IMR-90 (cell line): ENCODE measurements around the gene TMEM74B. TPM values are rescaled to one million over a fixed set of nuclear protein-coding genes. Genes with fewer than 3 reads are reported as not detected.

ENCODE experiments used
- ATAC-seq: fragments of 200-7000 bp; cut with Tn5 transposase; 2 replicates; pipeline ENCODE4 v1.9.1; 2020; ENCODE audit warnings: low read depth, mild to moderate bottlenecking, moderate library complexity
- BruUV-seq: library from RNA; stranded (reverse); fragments of 400-500 nt; replicated peaks from 2 replicates; lab custom pipeline; 2021; lab: Mats Ljungman, UMichigan
- CTCF ChIA-PET: fragments of 300-600 bp; formaldehyde crosslinking; extraction: SDS; loops from one replicate; lab custom pipeline; 2021; ENCODE audit warnings: antibody characterized with exemption; lab: Yijun Ruan, JAX
- POLR2A ChIA-PET: fragments of 300-600 bp; sonication (Branson Sonifier 250); formaldehyde crosslinking; loops from one replicate; lab custom pipeline; 2022; ENCODE audit warnings: antibody characterized with exemption; ENCODE audit not compliant: unreplicated experiment; lab: Charles Lee
- DNase-seq: peaks from one replicate; pipeline ENCODE4 v3.0.0; 2013
- H2AFZ ChIP-seq: replicated peaks from 2 replicates; pipeline ENCODE3; 2013; ENCODE audit warnings: low read length, mild to moderate bottlenecking; ENCODE audit not compliant: poor library complexity
- H2AK5ac ChIP-seq: 2 replicates; pipeline ENCODE4 v1.6.1; 2013; ENCODE audit warnings: low read depth, low read length, inconsistent platforms
- H2AK9ac ChIP-seq: replicated peaks from 2 replicates; pipeline ENCODE3; 2013; ENCODE audit warnings: mild to moderate bottlenecking, low read depth, low read length, moderate library complexity; ENCODE audit not compliant: poor library complexity
- H2BK120ac ChIP-seq: 2 replicates; pipeline ENCODE4 v1.6.1; 2013; ENCODE audit warnings: low read depth, low read length, inconsistent platforms
- H2BK15ac ChIP-seq: 3 replicates; pipeline ENCODE4 v1.6.1; 2013; ENCODE audit warnings: low read depth, low read length, inconsistent platforms
- H2BK20ac ChIP-seq: 2 replicates; pipeline ENCODE4 v1.6.1; 2013; ENCODE audit warnings: low read depth, mild to moderate bottlenecking, inconsistent platforms, low read length, moderate library complexity
- H2BK5ac ChIP-seq: 2 replicates; pipeline ENCODE4 v1.6.1; 2013; ENCODE audit warnings: mild to moderate bottlenecking, low read depth, low read length, inconsistent platforms; ENCODE audit not compliant: poor library complexity, severe bottlenecking
- H3K14ac ChIP-seq: replicated peaks from 2 replicates; pipeline ENCODE4 v1.6.1; 2013; ENCODE audit warnings: low read depth, low read length, inconsistent platforms
- H3K18ac ChIP-seq: 2 replicates; pipeline ENCODE4 v1.6.1; 2013; ENCODE audit warnings: low read depth, low read length, control low read depth
- H3K23ac ChIP-seq: 2 replicates; pipeline ENCODE4 v1.6.1; 2013; ENCODE audit warnings: low read depth, low read length, inconsistent platforms
- H3K27ac ChIP-seq: 2 replicates; pipeline ENCODE4 v1.5.1; 2013; ENCODE audit warnings: mild to moderate bottlenecking, control low read depth, low read length; ENCODE audit not compliant: insufficient read depth
- H3K27me3 ChIP-seq: 2 replicates; pipeline ENCODE4 v1.6.1; 2013; ENCODE audit warnings: low read length; ENCODE audit not compliant: control insufficient read depth, insufficient read depth
- H3K36me3 ChIP-seq: 2 replicates; pipeline ENCODE4 v1.6.1; 2013; ENCODE audit warnings: low read length, mixed read lengths; ENCODE audit not compliant: control insufficient read depth, insufficient read depth
- H3K4ac ChIP-seq: 2 replicates; pipeline ENCODE4 v1.6.1; 2013; ENCODE audit warnings: low read depth, low read length, inconsistent platforms
- H3K4me1 ChIP-seq: 2 replicates; pipeline ENCODE4 v1.6.1; 2013; ENCODE audit warnings: low read length, mixed read lengths; ENCODE audit not compliant: control insufficient read depth, insufficient read depth
- H3K4me2 ChIP-seq: 2 replicates; pipeline ENCODE4 v1.6.1; 2013; ENCODE audit warnings: low read depth, mild to moderate bottlenecking, control low read depth, low read length, moderate library complexity
- H3K4me3 ChIP-seq: 2 replicates; pipeline ENCODE4 v1.5.1; 2013; ENCODE audit warnings: low read depth, mild to moderate bottlenecking, control low read depth, low read length, moderate library complexity; ENCODE audit not compliant: insufficient read depth
- H3K56ac ChIP-seq: 2 replicates; pipeline ENCODE4 v1.6.1; 2013; ENCODE audit warnings: low read length, inconsistent platforms; ENCODE audit not compliant: insufficient read depth; ENCODE audit errors: extremely low read depth
- H3K79me1 ChIP-seq, 2 experiments: 2 replicates each; pipeline ENCODE4 v1.6.1; 2013; ENCODE audit warnings: low read length in 2 of 2, inconsistent platforms in 1 of 2, low read depth in 1 of 2
- H3K9ac ChIP-seq: 2 replicates; pipeline ENCODE4 v1.6.1; 2013; ENCODE audit warnings: low read depth, low read length, control low read depth
- H3K9me1 ChIP-seq: 2 replicates; pipeline ENCODE4 v1.6.1; 2013; ENCODE audit warnings: low read length, inconsistent platforms; ENCODE audit not compliant: insufficient read depth
- H3K9me3 ChIP-seq: 2 replicates; pipeline ENCODE4 v1.6.1; 2013; ENCODE audit warnings: low read length; ENCODE audit not compliant: control insufficient read depth, insufficient read depth
- H4K20me1 ChIP-seq: 2 replicates; pipeline ENCODE4 v1.6.1; 2013; ENCODE audit warnings: low read length, inconsistent platforms; ENCODE audit not compliant: insufficient read depth
- H4K5ac ChIP-seq: 2 replicates; pipeline ENCODE4 v1.6.1; 2013; ENCODE audit warnings: mild to moderate bottlenecking, low read depth, low read length, control low read depth
- H4K8ac ChIP-seq, 2 experiments: 2 replicates each; pipeline ENCODE4 v1.6.1; 2013; ENCODE audit warnings: low read depth in 2 of 2, low read length in 2 of 2, control low read depth in 1 of 2, inconsistent platforms in 1 of 2
- H4K91ac ChIP-seq: 2 replicates; pipeline ENCODE4 v1.6.1; 2013; ENCODE audit warnings: low read depth, low read length, inconsistent platforms; ENCODE audit not compliant: insufficient read depth
- BHLHE40 ChIP-seq: fragments of 150-350 bp; IDR thresholded peaks from 2 replicates; pipeline ENCODE4 v1.6.1; 2016; ENCODE audit warnings: mild to moderate bottlenecking, low read depth, low read length
- FOS ChIP-seq: fragments of 150-350 bp; IDR thresholded peaks from 2 replicates; pipeline ENCODE4 v1.6.1; 2016; ENCODE audit warnings: low read depth, low read length
- MAFK ChIP-seq: IDR thresholded peaks from 2 replicates; pipeline ENCODE4 v1.6.1; 2012; ENCODE audit warnings: low read depth, low read length, improper control_type of control experiment
- MAZ ChIP-seq: IDR thresholded peaks from 2 replicates; pipeline ENCODE4 v1.6.1; 2012; ENCODE audit warnings: low read depth, mild to moderate bottlenecking, low read length, improper control_type of control experiment, moderate library complexity, borderline replicate concordance
- MXI1 ChIP-seq: IDR thresholded peaks from 2 replicates; pipeline ENCODE4 v1.6.1; 2012; ENCODE audit warnings: low read depth, mild to moderate bottlenecking, low read length, moderate library complexity, borderline replicate concordance
- NFE2L2 ChIP-seq: fragments of 150-350 bp; IDR thresholded peaks from 2 replicates; pipeline ENCODE4 v1.6.1; 2016; ENCODE audit warnings: low read depth, mild to moderate bottlenecking, low read length
- POLR2A ChIP-seq: IDR thresholded peaks from 2 replicates; pipeline ENCODE4 v1.6.1; 2012; ENCODE audit warnings: mild to moderate bottlenecking, low read depth, low read length
- RAD21 ChIP-seq: IDR thresholded peaks from 2 replicates; pipeline ENCODE4 v1.6.1; 2012; ENCODE audit warnings: low read length, improper control_type of control experiment
- RCOR1 ChIP-seq: IDR thresholded peaks from 2 replicates; pipeline ENCODE4 v1.6.1; 2012; ENCODE audit warnings: mild to moderate bottlenecking, low read length, improper control_type of control experiment; ENCODE audit not compliant: insufficient replicate concordance
- RFX5 ChIP-seq: IDR thresholded peaks from 2 replicates; pipeline ENCODE4 v1.8.0; 2012; ENCODE audit warnings: low read depth, mild to moderate bottlenecking, low read length, moderate library complexity
- SMC3 ChIP-seq: fragments of 150-350 bp; IDR thresholded peaks from 2 replicates; pipeline ENCODE4 v1.6.1; 2016; ENCODE audit warnings: low read depth, mild to moderate bottlenecking, antibody characterized with exemption, low read length, moderate library complexity
- WGBS, 2 experiments: methylation state at CpG; one replicate each; pipeline versions ENCODE4 v1.1.5 to v1.1.7; 2013; ENCODE audit warnings: missing lambda C conversion rate in 2 of 2; ENCODE audit not compliant: insufficient read length in 1 of 2; ENCODE audit errors: extremely low coverage in 2 of 2; 5-methylcytosine and 5-hydroxymethylcytosine counted together
- dilution Hi-C: fragments of 300-500 bp; cut with HindIII; formaldehyde crosslinking; loops from one replicate; pipeline ENCODE4 v1.14.3; 2018; ENCODE audit warnings: low sequenced_read_pairs; ENCODE audit not compliant: unreplicated experiment
- in situ Hi-C: fragments of 300-500 bp; cut with MboI; formaldehyde crosslinking; loops from 3 replicates; pipeline ENCODE4 v1.14.3; 2019; ENCODE audit warnings: low sequenced_read_pairs, inconsistent platforms, mixed read lengths
- intact Hi-C: fragments of 100-400 bp; cut with micrococcal nuclease; formaldehyde crosslinking; loops from 2 replicates; pipeline ENCODE4 v1.10.0; 2022
- polyA plus RNA-seq, 3 experiments: library from polyadenylated mRNA; depleted of rRNA; stranded (reverse); fragments of >200 nt; gene quantifications; 2 replicates each; pipeline ENCODE4 v1.2.3, GENCODE V29; 2012; ENCODE audit warnings: low replicate concordance in 1 of 3
- total RNA-seq: library from RNA; depleted of rRNA; stranded (reverse); fragments of >200 nt; gene quantifications from 2 replicates; pipeline ENCODE4 v1.2.3, GENCODE V29; 2012
- TF ChIP-seq, protein P1 (sequence below): fragments of 150-350 bp; IDR thresholded peaks from 2 replicates; pipeline ENCODE4 v1.6.1; 2016; ENCODE audit warnings: low read depth, mild to moderate bottlenecking, low read length, moderate library complexity, borderline replicate concordance
- TF ChIP-seq, protein P2 (sequence below): conservative IDR thresholded peaks from 2 replicates; pipeline ENCODE4 v1.5.1; 2012; ENCODE audit warnings: mild to moderate bottlenecking, low read depth, low read length, improper control_type of control experiment
- TF ChIP-seq, protein P3 (sequence below): fragments of 150-350 bp; IDR thresholded peaks from 2 replicates; pipeline ENCODE4 v1.6.1; 2017; ENCODE audit warnings: mild to moderate bottlenecking, antibody characterized with exemption, low read length, low read depth

The TMEM74B gene
- total and polyA plus RNA-seq, 2 of the 4 experiments (the other 2 are of a cell fraction) = 0.03 TPM; not detected in 1

DNA sequence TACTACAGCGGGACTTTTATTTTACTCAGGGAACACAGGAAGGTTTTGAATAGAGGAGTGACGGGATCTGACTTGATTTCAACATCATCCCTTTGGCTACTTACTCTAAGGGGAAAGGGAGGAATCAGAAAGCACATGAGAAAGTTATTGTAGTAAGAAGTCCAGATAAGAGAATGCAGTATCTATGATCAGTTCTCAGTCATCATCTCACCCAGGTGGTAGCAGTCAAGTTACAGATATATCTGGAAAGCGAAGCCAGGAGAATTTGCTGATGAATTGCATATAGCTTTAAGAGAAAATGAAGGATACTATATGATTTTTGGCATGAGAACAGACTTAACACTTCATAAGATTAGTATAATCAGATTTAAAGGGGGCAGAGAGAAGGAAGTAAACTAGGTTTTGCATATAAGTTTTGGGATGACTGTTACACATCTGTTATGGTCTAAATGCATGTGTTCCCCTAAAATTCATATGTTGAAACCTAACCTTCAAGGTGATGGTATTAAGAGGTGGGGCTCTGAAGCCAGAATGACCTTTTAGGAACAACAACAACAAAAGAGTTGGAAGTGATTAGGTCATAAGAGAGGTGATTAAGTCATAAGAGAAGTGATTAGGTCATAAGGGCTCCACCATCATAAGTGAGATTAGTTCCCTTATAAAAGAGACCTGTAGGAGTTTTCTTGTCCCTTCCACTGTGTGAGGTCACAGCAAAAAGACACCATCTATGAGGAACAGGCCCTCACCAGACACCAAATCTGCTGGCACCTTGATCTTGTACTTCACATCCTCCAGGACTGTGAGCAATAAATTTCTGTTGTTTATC is 47.7 kb upstream of the TMEM74B start:
- H3K4me2 ChIP-seq = no peak overlapping the region
- BruUV-seq = no TSS peak
- no peak for ATAC-seq

More for the DNA sequence above, 47.7 kb upstream of the TMEM74B start:
- H3K56ac ChIP-seq = no peak overlapping the region
- no peak overlapping the region for H2AK9ac ChIP-seq
- H2AK5ac ChIP-seq = no peak overlapping the region
- POLR2A ChIA-PET = no interaction called here
- H3K36me3 ChIP-seq = no peaks in the 10 kb centered on the region
- H3K9me1 ChIP-seq = no peaks in the 10 kb centered on the region
- in situ Hi-C loops = no loop called here
- no peak overlapping the region for H2AFZ ChIP-seq
- CTCF ChIA-PET = no interaction called here
- H2BK20ac ChIP-seq = no peak overlapping the region
- H2BK120ac ChIP-seq = no peak overlapping the region
- no peak overlapping the region for H3K4me3 ChIP-seq
- H3K18ac ChIP-seq = no peak overlapping the region
- no peak overlapping the region for H3K14ac ChIP-seq
- no peak overlapping the region for H4K8ac ChIP-seq
- no peak overlapping the region for H4K5ac ChIP-seq
- no peak overlapping the region for H2BK15ac ChIP-seq
- no peak overlapping the region for H3K4ac ChIP-seq
- H3K9ac ChIP-seq = no peak overlapping the region
- no peaks in the 10 kb centered on the region for H3K9me3 ChIP-seq
- intact Hi-C loops = no loop called here
- no peaks in the 10 kb centered on the region for H4K20me1 ChIP-seq
- no peak overlapping the region for H4K91ac ChIP-seq
- H2BK5ac ChIP-seq = no peak overlapping the region
- H3K23ac ChIP-seq = no peak overlapping the region
- no peaks in the 10 kb centered on the region for H3K79me1 ChIP-seq
- peaks cover 22% of the 10 kb centered on the region for H3K27me3 ChIP-seq
- dilution Hi-C loops = no loop called here
- H3K27ac ChIP-seq = no peak overlapping the region
- TF ChIP-seq MXI1 = no peak
- TF ChIP-seq RCOR1 = no peak
- no peak for TF ChIP-seq SMC3
- TF ChIP-seq MAZ = no peak
- no peak for TF ChIP-seq RFX5
- TF ChIP-seq, protein P1, sequence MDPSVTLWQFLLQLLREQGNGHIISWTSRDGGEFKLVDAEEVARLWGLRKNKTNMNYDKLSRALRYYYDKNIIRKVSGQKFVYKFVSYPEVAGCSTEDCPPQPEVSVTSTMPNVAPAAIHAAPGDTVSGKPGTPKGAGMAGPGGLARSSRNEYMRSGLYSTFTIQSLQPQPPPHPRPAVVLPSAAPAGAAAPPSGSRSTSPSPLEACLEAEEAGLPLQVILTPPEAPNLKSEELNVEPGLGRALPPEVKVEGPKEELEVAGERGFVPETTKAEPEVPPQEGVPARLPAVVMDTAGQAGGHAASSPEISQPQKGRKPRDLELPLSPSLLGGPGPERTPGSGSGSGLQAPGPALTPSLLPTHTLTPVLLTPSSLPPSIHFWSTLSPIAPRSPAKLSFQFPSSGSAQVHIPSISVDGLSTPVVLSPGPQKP = no peak
- no peak for TF ChIP-seq MAFK
- no peak for TF ChIP-seq NFE2L2
- TF ChIP-seq POLR2A = no peak
- TF ChIP-seq RAD21 = no peak
- TF ChIP-seq, protein P2, sequence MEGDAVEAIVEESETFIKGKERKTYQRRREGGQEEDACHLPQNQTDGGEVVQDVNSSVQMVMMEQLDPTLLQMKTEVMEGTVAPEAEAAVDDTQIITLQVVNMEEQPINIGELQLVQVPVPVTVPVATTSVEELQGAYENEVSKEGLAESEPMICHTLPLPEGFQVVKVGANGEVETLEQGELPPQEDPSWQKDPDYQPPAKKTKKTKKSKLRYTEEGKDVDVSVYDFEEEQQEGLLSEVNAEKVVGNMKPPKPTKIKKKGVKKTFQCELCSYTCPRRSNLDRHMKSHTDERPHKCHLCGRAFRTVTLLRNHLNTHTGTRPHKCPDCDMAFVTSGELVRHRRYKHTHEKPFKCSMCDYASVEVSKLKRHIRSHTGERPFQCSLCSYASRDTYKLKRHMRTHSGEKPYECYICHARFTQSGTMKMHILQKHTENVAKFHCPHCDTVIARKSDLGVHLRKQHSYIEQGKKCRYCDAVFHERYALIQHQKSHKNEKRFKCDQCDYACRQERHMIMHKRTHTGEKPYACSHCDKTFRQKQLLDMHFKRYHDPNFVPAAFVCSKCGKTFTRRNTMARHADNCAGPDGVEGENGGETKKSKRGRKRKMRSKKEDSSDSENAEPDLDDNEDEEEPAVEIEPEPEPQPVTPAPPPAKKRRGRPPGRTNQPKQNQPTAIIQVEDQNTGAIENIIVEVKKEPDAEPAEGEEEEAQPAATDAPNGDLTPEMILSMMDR = no peak
- no peak for TF ChIP-seq BHLHE40
- TF ChIP-seq, protein P3, sequence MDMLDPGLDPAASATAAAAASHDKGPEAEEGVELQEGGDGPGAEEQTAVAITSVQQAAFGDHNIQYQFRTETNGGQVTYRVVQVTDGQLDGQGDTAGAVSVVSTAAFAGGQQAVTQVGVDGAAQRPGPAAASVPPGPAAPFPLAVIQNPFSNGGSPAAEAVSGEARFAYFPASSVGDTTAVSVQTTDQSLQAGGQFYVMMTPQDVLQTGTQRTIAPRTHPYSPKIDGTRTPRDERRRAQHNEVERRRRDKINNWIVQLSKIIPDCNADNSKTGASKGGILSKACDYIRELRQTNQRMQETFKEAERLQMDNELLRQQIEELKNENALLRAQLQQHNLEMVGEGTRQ = no peak
- TF ChIP-seq FOS = no peak
- DNase-seq = no peak
- WGBS, 2 experiments = no CpG with 5 or more reads among the region's 3 CpGs
- H3K4me1 ChIP-seq = no peaks in the 10 kb centered on the region
